Astrocyte of the cerebellum (primary cell): ENCODE measurements around the gene NFE2L3.

ENCODE experiments used
- DNase-seq: peaks from one replicate; pipeline ENCODE4 v3.0.0-alpha.2; 2011; ENCODE audit warnings: low read depth
- H3K4me3 ChIP-seq: 2 replicates; pipeline ENCODE4 v1.5.1; 2011; ENCODE audit warnings: mild to moderate bottlenecking, low read depth, low read length, moderate library complexity
- in situ Hi-C: cut with HindIII; loops from 2 replicates; pipeline ENCODE4 v1.10.0; 2017; ENCODE audit warnings: low sequenced_read_pairs
- TF ChIP-seq, protein P1 (sequence below): IDR thresholded peaks from 2 replicates; pipeline ENCODE4 v1.5.1; 2012; ENCODE audit warnings: low read length, low read depth, moderate library complexity, mild to moderate bottlenecking; ENCODE audit errors: missing control alignments

The NFE2L3 gene

GRCh38 chr7:26185131-26185843, 33.3 kb downstream of the NFE2L3 start:
- in situ Hi-C loops = no loop called here
- no peak for DNase-seq
- H3K4me3 ChIP-seq = no peak overlapping the region
- TF ChIP-seq, protein P1, sequence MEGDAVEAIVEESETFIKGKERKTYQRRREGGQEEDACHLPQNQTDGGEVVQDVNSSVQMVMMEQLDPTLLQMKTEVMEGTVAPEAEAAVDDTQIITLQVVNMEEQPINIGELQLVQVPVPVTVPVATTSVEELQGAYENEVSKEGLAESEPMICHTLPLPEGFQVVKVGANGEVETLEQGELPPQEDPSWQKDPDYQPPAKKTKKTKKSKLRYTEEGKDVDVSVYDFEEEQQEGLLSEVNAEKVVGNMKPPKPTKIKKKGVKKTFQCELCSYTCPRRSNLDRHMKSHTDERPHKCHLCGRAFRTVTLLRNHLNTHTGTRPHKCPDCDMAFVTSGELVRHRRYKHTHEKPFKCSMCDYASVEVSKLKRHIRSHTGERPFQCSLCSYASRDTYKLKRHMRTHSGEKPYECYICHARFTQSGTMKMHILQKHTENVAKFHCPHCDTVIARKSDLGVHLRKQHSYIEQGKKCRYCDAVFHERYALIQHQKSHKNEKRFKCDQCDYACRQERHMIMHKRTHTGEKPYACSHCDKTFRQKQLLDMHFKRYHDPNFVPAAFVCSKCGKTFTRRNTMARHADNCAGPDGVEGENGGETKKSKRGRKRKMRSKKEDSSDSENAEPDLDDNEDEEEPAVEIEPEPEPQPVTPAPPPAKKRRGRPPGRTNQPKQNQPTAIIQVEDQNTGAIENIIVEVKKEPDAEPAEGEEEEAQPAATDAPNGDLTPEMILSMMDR = no peak

- no peak for DNase-seq
- in situ Hi-C loops = no loop called here
- TF ChIP-seq, protein P1 = no peak
- H3K4me3 ChIP-seq = no peak overlapping the region
Observed at GRCh38 chr7:26185844-26186180, 33.8 kb downstream of the NFE2L3 start.

DNA sequence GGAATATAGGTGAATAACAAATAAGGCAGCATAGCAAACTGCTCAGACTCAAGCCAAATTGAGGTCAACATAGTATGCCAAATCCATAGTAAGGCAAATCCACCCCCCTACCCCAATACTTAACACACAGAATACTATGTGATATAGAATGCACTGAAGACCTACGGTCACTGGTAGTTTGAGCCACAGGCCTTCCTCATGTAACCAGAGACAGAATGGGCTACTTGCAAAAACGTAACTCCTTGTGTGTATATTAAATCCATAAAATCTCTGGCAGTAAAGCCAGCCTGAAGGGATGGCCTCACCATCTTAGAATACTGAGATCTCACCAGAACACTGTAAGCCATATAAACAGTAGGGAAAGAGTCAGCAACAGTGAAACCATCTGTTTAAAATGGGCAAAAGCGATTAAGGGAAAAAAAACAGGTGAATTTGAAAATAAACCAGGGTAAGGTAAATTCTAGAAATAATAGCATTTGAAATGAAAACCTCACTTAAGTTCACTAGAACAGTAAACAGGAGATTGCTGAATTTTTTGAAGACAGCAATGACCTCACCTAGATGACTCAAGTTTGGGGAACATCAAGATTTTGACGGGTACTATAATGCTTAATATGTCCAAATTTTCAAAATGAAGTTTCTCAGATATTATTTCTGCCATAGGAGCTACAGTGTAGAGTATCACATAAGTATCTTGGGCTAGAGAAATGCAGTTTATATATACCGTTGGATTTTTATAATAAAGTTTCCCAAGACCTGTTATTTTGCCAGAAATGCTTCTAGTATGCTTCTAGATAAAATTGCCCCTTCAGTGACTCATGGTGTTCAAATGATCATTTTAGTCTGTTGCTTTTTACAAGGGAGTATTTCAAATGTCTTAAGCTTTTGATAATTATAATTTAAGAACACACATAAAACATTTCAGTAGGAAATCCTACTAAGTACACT, 34.6 kb downstream of the NFE2L3 start:
- in situ Hi-C loops = no loop called here
- H3K4me3 ChIP-seq = no peak overlapping the region
- TF ChIP-seq, protein P1 = no peak
- no peak for DNase-seq

DNA sequence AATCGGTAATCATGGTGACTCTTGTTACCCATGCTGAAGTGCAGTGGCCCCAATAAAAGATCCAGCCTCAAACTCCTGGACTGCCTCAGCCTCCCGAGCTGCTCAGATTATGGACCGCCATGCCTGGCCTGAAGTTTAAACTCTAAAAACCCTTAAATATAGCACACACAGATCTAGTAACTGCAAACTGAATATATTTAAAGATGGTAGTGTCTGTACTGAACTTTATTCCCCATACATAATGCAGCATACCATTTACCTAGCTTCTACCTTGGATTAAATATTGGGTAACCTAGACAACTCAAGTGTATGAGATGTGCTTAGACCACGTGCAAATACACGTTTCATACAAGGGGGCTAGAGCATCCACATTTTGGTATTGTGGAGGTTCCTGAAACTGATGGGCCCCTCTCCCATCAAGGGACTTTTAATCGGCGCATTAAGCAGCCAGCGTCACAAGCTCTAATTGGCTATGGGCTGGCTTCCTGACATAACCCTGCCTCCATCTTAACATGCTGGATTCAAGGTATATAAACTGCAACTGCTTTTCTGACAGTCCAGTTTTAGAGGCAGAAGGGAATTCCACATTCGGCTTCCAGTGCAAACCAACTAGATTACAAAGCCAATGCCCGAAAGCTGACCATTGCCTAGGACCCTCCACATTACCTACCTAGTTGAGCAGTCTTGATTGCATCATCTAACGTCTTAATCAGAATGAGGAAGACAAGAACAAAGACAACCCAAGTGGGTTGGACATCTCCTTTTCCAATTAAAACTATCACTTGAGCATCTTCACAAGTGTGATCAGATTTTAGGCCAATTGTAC, 35.6 kb downstream of the NFE2L3 start:
- TF ChIP-seq, protein P1 = no peak
- no peak overlapping the region for H3K4me3 ChIP-seq
- DNase-seq = no peak
- in situ Hi-C loops = no loop called here

DNA sequence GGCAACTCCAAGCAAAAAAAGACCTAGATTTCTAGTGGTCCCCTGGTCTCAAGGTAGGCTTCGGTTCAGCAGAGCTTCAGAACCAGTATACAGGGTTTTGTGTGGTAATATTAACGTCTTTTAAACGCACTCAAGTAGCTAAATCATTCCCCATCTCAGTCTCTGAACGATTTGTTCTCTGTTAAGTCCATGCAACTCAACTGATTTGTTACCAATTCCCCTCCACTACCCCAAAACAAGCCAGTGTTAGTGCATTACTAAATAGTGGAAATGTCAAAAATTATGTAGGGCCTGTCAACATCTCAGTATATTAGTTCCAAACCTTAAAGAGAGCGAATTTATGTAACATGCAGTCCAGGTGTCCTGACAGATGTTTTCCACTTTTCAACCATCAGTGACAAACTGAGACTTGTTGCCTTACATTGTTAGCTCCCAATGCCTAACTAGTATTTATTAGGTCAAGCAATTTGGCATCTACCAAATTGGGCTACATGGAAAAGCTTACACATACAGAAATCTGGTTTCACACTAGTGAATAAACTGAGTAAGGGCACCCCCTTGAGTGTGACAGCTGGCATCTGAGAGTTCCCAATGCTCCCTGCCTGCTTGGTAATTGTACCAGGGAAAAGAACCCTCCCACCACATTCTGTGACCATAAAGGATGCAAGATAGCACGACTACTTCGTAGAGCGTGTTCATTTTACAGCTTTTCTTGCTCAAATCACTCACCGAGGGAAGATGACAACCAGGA, 36.4 kb downstream of the NFE2L3 start:
- TF ChIP-seq, protein P1 = no peak
- H3K4me3 ChIP-seq = no peak overlapping the region
- no peak for DNase-seq
- in situ Hi-C loops = no loop called here
